ENCODE results near the gene MAGEA9. TPM values are rescaled to one million over a fixed set of nuclear protein-coding genes. Genes with fewer than 3 reads are reported as not detected.
"Not testable (repeated sequence)": the region's sequence is repeated elsewhere in the genome, so short reads cannot be mapped to it uniquely, and the experiment has no call there.

The MAGEA9 gene
- total RNA-seq, 1 donor from 2014 or later, result not detected

DNA sequence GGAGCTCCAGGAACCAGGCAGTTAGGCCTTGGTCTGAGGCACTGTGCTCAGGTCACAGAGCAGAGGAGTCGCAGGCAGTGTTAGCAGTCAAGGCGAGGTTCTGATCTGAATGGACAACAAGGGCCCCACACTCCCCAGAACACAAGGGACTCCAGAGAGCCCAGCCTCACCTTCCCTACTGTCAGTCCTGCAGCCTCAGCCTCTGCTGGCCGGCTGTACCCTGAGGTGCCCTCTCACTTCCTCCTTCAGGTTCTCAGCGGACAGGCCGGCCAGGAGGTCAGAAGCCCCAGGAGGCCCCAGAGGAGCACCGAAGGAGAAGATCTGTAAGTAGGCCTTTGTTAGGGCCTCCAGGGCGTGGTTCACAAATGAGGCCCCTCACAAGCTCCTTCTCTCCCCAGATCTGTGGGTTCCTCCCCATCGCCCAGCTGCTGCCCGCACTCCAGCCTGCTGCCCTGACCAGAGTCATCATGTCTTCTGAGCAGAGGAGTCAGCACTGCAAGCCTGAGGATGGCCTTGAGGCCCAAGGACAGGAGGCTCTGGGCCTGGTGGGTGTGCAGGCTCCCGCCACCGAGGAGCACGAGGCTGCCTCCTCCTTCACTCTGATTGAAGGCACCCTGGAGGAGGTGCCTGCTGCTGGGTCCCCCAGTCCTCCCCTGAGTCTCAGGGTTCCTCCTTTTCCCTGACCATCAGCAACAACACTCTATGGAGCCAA, 26.2 kb downstream of the MAGEA9 start:
- no peak for DNase-seq

DNA sequence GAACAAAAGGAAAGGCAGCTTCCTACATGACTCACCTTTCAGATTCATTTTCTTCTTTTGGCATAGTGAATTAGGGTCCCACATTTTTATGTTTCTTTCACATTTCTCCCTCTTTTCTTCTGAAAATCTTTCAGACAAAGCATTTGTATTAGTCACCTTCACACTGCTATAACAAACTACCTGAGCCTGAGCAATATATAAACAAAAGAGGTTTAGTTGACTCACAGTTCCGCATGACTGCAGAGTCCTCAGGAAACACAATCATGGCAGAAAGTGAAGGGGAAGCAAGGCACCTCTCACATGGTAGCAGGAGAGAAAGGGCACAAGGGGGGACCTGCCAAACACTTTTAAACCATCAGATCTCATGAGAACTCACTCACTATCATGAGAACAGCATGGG, 36.9 kb downstream of the MAGEA9 start:
- DNase-seq, result no peak

DNA sequence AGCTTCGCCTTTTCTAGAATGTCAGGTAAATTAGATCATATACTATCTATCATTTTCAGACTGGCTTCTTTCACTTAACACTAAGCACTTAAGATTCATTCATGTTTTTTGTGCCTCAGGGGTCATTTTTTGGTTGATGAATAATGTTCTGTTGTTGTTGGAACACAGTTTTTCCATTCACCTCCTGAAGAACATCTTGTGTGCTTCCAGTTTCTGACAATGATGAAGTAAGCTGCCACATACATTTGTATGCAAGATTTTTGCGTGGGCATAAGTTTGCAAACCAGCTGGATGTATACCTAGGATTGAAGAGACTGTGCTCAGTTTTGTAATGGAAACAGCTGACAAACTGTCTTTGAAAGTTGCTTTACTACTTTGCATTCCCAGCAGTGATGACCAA, 37.6 kb downstream of the MAGEA9 start:
- no peak for DNase-seq

DNA sequence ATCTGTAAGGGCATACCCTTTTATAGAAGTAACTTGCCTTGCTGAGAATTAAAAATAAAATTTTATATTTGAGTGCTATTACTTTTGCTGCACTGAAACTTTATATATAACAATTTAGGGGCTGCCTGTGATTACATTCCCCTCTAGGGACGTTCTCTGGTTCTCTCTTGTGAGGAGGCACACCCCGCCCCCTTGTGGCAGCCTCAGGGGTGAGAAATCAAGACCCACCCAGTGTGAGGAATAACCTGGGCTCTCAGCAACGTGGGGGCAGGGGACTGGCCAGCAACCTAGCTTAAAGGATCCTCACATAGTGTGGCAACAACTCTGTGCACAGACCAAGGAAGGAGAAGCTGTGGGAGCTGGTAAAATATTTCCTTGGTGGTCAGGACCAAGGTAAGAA, 43.7 kb downstream of the MAGEA9 start:
- no peak for DNase-seq

DNA sequence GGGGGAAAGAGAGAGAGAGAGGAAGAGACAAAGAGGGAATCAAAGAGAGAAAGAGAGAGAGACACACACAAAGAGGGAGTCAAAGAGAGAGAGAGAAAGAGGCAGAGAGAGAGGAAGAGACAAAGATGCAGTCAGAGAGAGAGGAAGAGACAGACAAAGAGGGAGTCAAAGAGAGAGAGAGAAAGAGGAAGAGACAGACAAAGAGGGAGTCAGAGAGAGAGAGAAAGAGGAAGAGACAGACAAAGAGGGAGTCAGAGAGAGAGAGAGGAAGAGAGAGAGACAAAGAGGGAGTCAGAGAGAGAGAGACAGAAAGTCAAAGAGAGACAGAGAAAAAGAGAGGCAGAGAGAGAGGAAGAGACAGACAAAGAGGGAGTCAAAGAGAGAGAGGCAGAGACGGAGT, 45.5 kb downstream of the MAGEA9 start:
- no peak for DNase-seq

DNA sequence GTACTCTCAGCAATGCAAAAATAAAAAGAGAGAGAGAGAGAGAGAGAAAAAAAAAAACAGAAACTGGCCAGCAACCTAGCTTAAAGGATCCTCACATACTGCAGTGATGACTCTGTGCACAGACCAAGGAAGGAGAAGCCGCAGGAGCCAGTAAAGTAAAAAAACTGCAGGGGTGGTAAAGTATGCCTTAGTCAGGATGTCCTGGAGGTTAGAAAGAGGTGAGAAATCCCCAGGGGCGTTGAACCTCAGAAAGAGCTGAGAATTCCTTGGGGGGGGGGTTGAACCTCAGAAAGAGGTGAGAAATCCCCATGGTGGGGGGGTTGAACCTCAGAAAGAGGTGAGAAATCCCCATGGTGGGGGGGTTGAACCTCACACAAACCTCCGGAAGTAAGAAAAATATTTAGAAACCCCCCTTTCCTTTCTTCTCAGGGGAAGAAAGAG, 48.0 kb downstream of the MAGEA9 start:
- DNase-seq, result no peak

DNA sequence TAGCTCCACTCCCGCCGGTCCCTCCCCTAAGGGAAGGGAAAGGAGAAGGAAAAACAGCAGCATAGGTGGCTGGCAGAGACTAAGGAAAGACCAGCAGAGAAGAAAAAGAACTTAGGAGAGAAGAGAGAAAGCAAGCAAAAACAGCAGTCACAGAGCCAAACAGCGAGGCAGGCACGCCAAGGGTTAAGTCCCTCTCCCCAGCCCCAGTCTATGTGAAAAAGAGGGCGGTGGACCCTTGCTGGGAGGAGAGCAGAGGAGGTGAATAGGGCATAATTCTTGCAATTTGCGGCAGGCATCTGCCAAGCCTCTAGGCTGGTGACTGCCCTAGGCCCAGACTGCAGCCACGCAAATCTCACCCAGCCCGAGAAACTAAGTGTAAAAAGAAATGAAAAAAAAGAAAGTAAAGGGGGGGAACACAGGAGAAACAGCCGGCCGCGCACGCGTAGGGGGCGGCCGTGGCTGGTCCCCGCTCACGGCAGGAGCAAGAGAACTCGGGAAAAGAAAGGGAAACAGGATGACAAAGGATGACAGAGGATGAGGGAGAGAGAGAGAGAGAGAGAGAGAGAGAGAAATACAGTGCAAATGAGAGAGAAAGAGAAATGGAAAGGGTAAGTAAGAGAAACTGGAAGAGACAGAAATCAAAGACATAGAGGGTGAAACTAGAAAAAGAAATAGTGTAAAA, 48.6 kb downstream of the MAGEA9 start:
- DNase-seq, result no peak

DNA sequence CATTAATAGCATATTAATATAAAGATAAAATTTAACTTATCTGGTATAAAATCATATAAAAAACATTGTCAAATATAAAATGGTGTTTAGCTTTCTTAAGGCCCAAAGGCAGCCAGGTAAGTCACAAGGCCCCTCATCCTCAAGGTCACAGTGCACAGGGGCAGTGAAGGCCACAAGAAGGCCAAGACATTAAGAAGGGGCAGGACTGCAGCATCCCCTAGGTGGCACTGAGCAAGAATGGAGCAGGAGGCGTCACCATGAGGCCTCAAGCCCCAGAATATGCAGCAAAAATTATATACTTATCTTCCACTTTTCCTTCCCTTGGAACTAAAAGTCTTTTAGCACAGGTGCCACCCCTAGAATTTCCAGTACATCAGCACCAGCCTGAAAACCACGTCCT, 49.7 kb downstream of the MAGEA9 start:
- DNase-seq, result no peak

DNA sequence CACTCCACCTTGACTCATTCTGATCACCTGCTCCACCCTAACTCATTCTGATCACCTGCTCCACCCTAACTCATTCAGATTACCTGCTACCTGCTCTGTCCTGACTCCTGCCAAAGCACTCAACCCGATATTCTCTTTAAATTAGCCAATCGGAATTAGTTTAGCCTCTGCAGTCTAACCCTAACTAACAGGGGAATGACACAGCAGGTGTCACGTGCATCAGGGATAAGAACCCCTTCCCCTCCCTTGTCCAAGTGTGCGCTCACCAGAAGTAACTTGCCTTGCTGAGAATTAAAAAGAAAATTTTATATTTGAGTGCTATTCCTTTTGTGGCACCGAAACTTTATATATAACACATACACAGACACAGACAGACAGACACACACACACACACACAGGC, 55.0 kb downstream of the MAGEA9 start:
- DNase-seq, result not testable (repeated sequence)

DNA sequence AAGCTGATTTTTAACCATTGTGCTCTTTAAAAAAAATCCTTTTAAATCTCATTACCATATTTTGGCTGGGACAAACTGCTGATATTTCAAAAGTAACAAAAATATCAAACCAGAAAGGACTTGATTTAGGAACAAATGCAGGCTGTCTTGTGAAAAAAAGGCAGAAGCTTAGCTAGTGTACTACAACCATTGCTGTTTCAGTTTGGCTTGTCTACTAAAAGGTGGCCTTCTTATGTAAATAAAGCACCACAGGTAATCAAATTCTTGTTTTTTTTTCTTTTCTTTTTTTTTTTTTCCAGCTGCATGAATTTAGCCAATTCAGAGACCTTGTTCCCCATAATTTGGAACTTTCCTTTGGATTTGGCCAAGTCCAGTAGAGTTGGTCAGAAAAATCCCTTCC, 55.4 kb downstream of the MAGEA9 start:
- DNase-seq, result no peak

Small RNA genes lying within 50 kb of the gene (small RNA-seq; reads per million reads assigned to genes)
- gene AC244098.1 (not detected), gene AC244098.2 (not detected), gene AC244098.3 (not detected)

Other genes starting within 250 kb of the MAGEA9 start
- gene EOLA1, start 240.9 kb upstream of the MAGEA9 start, total RNA-seq, result 16.1 TPM
- not detected for gene HSFX3, start 232.0 kb upstream of the MAGEA9 start, total RNA-seq
- gene MAGEA9B, start 194.5 kb upstream of the MAGEA9 start, total RNA-seq, result not detected
- gene HSFX2, start 186.6 kb upstream of the MAGEA9 start, total RNA-seq, result 2.0 TPM
- 51.6 TPM for gene TMEM185A, start 150.1 kb upstream of the MAGEA9 start, total RNA-seq
- gene MAGEA11, start 69.9 kb upstream of the MAGEA9 start, total RNA-seq, result not detected
- gene HSFX1, start 7.9 kb upstream of the MAGEA9 start, total RNA-seq, result 1.7 TPM
- not detected for gene MAGEA8, start 99.3 kb downstream of the MAGEA9 start, total RNA-seq
- gene HSFX4, start 147.6 kb downstream of the MAGEA9 start, total RNA-seq, result not detected
- 11.4 TPM for gene EOLA2, start 156.6 kb downstream of the MAGEA9 start, total RNA-seq

Data from occipital lobe (tissue), 3 donors.